Measurements from ENCODE around the gene NFE2L3.

NFE2L3 gene

DNA sequence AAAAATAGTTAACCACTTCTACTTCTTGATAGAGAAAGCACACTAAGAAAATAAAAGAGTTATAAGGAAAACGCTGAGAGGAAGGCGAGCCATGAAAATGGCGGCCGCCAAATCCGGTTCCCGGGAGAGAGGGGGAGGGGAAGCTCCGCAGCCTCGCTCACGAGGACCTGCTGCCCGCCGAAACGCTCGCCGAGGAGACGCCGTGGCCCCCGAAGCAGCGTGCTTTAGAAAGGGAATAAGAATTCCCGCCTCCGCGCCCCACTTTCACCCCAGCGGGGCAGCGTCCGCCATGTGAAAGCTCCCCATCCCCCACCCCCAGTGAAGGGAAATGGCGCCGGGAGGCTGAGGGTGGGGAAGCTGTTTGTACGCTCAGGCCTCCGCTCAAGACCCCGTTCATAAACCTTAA lies 48.0 kb downstream of the NFE2L3 start:
- no peak for FAIRE-seq
- TF ChIP-seq, protein P1, sequence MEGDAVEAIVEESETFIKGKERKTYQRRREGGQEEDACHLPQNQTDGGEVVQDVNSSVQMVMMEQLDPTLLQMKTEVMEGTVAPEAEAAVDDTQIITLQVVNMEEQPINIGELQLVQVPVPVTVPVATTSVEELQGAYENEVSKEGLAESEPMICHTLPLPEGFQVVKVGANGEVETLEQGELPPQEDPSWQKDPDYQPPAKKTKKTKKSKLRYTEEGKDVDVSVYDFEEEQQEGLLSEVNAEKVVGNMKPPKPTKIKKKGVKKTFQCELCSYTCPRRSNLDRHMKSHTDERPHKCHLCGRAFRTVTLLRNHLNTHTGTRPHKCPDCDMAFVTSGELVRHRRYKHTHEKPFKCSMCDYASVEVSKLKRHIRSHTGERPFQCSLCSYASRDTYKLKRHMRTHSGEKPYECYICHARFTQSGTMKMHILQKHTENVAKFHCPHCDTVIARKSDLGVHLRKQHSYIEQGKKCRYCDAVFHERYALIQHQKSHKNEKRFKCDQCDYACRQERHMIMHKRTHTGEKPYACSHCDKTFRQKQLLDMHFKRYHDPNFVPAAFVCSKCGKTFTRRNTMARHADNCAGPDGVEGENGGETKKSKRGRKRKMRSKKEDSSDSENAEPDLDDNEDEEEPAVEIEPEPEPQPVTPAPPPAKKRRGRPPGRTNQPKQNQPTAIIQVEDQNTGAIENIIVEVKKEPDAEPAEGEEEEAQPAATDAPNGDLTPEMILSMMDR (IDR thresholded peaks at IDR 0.05; ENCODE audit: insufficient read depth, missing control alignments): no peak
- DNase-seq (ENCODE audit: insufficient read length, low spot score): no peak

DNA sequence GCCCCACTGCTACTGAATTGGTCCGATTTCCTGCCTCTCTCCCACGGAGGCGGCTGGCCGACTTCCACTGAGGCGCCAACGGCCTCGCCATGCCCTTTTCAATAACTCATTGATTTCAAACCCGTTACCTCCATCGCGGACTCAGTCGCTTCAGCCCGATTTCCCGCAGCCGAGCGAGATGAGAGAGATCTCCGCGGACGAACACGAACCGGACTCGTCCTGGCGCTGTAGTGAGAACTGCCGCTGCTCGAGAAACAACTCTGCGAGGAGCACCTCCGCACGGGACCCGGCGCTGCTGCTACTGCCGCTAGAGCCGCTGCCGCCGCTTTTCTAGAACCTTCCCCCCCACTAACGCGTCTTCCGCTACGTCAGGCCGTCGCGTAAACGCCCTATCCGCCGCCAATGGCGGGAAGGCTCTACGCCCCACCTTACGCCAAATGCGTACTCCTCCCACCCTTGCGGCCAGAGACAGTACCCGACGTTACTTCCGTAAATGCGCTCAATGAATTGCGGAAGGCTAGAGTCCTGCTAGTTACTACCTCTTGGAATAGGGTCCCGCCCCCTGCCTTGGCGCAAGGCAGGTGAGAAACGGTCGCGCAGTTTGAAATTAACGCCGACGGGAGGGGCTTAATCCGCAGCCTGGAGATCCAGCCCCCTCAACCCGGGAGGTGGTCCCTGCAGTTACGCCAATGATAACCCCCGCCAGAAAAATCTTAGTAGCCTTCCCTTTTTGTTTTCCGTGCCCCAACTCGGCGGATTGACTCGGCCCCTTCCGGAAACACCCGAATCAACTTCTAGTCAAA lies 48.6 kb downstream of the NFE2L3 start, which contains the start of gene HNRNPA2B1:
Gene HNRNPA2B1, minus strand, starts transcription at position 303 of the 803 bp plus-strand sequence. Its CDS starts 169 bp downstream, at position 134.
- DNase-seq (ENCODE audit: insufficient read length, low spot score) (no peak), FAIRE-seq (no peak)
- TF ChIP-seq, protein P1 (IDR thresholded peaks at IDR 0.05; ENCODE audit: insufficient read depth, missing control alignments): no peak

DNA sequence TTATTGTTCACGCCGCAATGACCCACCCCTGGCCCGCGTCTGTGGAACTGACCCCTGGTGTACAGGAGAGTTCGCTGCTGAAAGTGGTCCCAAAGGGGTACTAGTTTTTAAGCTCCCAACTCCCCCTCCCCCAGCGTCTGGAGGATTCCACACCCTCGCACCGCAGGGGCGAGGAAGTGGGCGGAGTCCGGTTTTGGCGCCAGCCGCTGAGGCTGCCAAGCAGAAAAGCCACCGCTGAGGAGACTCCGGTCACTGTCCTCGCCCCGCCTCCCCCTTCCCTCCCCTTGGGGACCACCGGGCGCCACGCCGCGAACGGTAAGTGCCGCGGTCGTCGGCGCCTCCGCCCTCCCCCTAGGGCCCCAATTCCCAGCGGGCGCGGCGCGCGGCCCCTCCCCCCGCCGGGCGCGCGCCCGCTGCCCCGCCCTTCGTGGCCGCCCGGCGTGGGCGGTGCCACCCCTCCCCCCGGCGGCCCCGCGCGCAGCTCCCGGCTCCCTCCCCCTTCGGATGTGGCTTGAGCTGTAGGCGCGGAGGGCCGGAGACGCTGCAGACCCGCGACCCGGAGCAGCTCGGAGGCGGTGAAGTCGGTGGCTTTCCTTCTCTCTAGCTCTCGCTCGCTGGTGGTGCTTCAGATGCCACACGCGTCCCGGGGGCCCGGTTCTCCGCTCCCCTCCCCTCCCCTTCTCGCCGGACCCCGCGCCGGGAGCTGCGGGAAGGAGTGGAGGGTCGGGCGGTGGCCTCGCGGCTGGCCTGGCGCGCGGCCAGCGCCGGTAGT lies 49.4 kb downstream of the NFE2L3 start, which contains the start of gene CBX3:
Gene CBX3, plus strand, starts transcription at position 499 of the 772 bp plus-strand sequence. CDS start 1,254 bp downstream, outside the sequence.
- DNase-seq (ENCODE audit: insufficient read length, low spot score) (peak; percentile 35), FAIRE-seq (no peak)
- TF ChIP-seq, protein P1 (IDR thresholded peaks at IDR 0.05; ENCODE audit: insufficient read depth, missing control alignments): no peak

DNA sequence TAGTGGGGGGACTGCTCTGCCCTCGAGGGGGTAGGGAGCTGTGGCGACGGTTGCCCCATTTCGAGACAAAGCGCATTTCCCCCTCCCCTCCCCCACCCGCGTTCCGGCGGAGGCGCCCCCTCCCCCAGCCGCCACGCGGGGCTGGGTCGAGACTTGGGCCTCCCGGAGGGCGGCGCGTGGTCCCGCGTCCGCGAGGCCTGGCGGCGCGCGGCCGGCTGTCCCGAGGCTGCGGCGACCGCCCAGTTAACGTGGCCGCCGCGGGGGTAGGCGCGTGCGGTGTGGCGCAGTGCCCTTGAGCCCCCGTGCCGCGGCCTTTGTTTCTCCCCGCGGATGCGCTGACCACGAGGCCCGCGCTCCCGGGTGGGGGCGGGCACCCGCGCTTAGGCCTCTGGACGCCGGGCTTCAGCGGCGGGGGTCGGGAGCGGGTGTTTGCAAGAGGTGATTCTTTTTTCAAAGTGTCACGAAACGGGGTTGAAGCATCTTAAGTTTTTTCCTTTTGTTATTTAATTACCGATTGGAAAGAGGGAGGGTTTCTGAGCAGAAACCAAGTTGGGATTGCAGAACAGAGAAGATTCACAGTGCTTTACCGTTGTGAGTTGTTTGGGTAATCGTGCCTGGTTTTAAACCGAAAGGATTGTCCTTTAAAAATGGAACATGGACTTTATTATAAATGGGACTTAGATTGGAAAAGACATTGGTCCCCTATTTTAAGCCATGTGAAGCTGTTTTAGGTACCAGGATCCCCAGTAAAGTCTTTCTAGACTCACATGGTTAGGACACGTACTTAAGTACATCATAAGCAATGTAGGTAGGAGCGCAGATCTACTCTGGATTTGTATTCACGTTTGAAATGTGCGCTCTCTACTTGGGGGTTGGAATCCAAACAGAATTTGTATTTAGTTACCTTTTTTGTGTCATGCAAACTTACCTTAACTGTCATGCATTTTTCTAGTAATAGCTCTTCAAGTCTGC lies 50.3 kb downstream of the NFE2L3 start:
- DNase-seq (ENCODE audit: insufficient read length, low spot score) (no peak), FAIRE-seq (no peak)
- TF ChIP-seq, protein P1 (IDR thresholded peaks at IDR 0.05; ENCODE audit: insufficient read depth, missing control alignments): no peak

DNA sequence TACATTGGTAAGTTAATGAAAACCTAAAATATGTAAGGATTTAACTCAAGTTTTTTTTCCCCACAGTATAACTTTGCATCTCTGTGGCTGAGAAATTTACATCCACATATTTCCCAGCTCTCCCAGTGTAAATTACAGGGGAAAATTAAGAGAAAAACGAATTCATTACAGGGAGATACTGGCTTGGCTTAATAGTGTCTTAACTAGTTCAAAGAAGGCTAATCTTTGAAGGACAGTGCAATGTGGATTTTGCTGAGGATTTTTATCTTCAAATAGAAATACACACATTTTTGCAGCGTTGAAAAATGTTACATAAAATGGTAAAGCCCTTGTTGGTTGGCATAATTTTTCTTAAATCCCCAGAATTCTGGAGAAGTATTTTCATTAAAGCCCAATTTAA lies 51.0 kb downstream of the NFE2L3 start:
- FAIRE-seq (no peak), DNase-seq (ENCODE audit: insufficient read length, low spot score) (no peak)
- TF ChIP-seq, protein P1 (IDR thresholded peaks at IDR 0.05; ENCODE audit: insufficient read depth, missing control alignments): no peak

DNA sequence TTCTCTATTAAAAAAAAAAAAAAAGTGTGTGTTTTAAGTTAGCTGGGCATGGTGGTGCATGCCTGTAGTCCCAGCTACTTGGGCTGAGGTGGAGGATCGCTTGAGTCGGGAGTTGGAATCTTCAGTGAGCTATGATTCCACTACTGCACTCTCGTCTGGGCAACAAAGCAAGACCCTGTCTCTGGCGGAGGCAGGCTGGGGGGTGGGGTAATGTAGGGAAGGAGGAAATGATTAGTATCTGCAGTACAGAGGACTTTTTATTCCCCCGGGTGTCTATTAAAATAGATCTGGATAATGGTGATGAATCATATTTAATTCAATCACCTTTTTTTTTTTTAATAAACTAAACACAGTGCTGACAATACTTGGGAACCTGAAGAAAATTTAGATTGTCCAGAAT lies 56.0 kb downstream of the NFE2L3 start:
- no peak for FAIRE-seq
- TF ChIP-seq, protein P1 (IDR thresholded peaks at IDR 0.05; ENCODE audit: insufficient read depth, missing control alignments): no peak
- DNase-seq (ENCODE audit: insufficient read length, low spot score): no peak
